Spleen (tissue), 7 donors: ENCODE results near the gene SH3BP5.

Experiments
- POLR2AphosphoS5 ChIP-seq, 3 donors: sonication (generic); formaldehyde crosslinking; IDR thresholded peaks; one replicate each; pipeline ENCODE4 v1.5.1; 2017; ENCODE audit warnings: antibody characterized with exemption in 3 of 3
- TF ChIP-seq, protein P1 (sequence below), 11 experiments: fragments of 200-600 bp in 7 of 11; fragments of 450-650 bp in 4 of 11; sonication (generic) in 4 of 11; IDR thresholded peaks in 8 of 11; conservative IDR thresholded peaks in 3 of 11; 1 replicate in 7 of 11; 2 replicates in 4 of 11; pipeline versions ENCODE4 v1.4.0 to v1.8.0; 2016 to 2021; ENCODE audit warnings: antibody characterized with exemption in 11 of 11, inconsistent platforms in 4 of 11, mild to moderate bottlenecking in 1 of 11
- donor health status: DM: no; HTN: no; CAD: no; lungs with moderate emphysema.
- donor health status: DM: no; HTN: no; CAD: no.
- donor health status: DM: no; HTN: no; CAD: no.

DNA sequence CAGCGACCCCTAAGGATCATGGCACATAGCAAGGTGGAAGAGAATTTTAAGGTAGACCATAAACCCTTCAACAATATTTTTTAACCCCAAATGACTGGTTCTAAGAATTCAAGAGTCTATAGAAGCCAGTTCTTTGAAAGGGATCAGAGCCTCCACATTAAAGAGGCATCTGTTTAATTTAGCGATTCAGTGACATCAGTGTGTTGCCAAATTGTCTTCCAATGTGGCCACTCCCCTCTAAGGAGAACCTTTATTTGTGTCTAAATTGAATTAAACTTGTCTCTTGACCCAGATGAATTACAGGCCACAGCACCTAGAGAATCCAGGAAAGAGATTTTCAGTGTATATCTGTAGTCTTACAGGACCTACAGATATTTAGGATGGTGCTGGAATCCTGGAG, 6.6 kb upstream of the SH3BP5 start:
- TF ChIP-seq, protein P1, sequence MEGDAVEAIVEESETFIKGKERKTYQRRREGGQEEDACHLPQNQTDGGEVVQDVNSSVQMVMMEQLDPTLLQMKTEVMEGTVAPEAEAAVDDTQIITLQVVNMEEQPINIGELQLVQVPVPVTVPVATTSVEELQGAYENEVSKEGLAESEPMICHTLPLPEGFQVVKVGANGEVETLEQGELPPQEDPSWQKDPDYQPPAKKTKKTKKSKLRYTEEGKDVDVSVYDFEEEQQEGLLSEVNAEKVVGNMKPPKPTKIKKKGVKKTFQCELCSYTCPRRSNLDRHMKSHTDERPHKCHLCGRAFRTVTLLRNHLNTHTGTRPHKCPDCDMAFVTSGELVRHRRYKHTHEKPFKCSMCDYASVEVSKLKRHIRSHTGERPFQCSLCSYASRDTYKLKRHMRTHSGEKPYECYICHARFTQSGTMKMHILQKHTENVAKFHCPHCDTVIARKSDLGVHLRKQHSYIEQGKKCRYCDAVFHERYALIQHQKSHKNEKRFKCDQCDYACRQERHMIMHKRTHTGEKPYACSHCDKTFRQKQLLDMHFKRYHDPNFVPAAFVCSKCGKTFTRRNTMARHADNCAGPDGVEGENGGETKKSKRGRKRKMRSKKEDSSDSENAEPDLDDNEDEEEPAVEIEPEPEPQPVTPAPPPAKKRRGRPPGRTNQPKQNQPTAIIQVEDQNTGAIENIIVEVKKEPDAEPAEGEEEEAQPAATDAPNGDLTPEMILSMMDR (IDR thresholded peaks at IDR 0.05 in 8 of 11, conservative IDR thresholded peaks at IDR 0.05 in 3 of 11), result no peak
- TF ChIP-seq POLR2AphosphoS5 (IDR thresholded peaks at IDR 0.05), result no peak
